Neural crest cell (in vitro differentiated cells): ENCODE data around the gene TSPYL1. TPM values are rescaled to one million over a fixed set of nuclear protein-coding genes. Genes with fewer than 3 reads are reported as not detected.

Experiments used
- DNase-seq: peaks from one replicate; pipeline ENCODE4 v3.0.0; 2021; ENCODE audit warnings: low read depth, mixed read lengths, low spot score
- H3K27ac Mint-ChIP-seq: one replicate; pipeline ENCODE4 v1.8.0; 2021; ENCODE audit warnings: mild to moderate bottlenecking, mixed read lengths; ENCODE audit not compliant: unreplicated experiment
- H3K27me3 Mint-ChIP-seq: 2 replicates; pipeline ENCODE4 v1.8.0; 2021; ENCODE audit warnings: low read depth, mild to moderate bottlenecking, mixed read lengths
- H3K36me3 Mint-ChIP-seq: 2 replicates; pipeline ENCODE4 v1.8.0; 2021; ENCODE audit warnings: low read depth, mild to moderate bottlenecking, mixed read lengths
- H3K4me1 Mint-ChIP-seq: 2 replicates; pipeline ENCODE4 v1.8.0; 2021; ENCODE audit warnings: mixed read lengths
- H3K4me3 Mint-ChIP-seq: one replicate; pipeline ENCODE4 v1.8.0; 2021; ENCODE audit warnings: mild to moderate bottlenecking, mixed read lengths
- H3K9me3 Mint-ChIP-seq: 2 replicates; pipeline ENCODE4 v1.8.0; 2021; ENCODE audit warnings: mixed read lengths
- CTCF ChIP-seq: fragments of 200-600 bp; sonication (generic); conservative IDR thresholded peaks from 2 replicates; pipeline ENCODE4 v1.5.0; 2021; ENCODE audit warnings: antibody characterized with exemption, mild to moderate bottlenecking
- total RNA-seq: library from RNA; stranded (reverse); gene quantifications from 2 replicates; pipeline ENCODE4 v1.2.1, GENCODE V29; 2021

The TSPYL1 gene
- total RNA-seq, 1 donor from 2014 or later: 57.7 TPM

GRCh38 chr6:116229287-116229913 is 50.3 kb downstream of the TSPYL1 start:
- peaks cover 2% of the 10 kb centered on the region for H3K36me3 Mint-ChIP-seq
- peak; percentile 48 for DNase-seq
- H3K4me1 Mint-ChIP-seq: peaks cover 5% of the 10 kb centered on the region
- H3K9me3 Mint-ChIP-seq: no peaks in the 10 kb centered on the region
- H3K4me3 Mint-ChIP-seq: no peak overlapping the region
- no peaks in the 10 kb centered on the region for H3K27me3 Mint-ChIP-seq
- TF ChIP-seq CTCF: no peak
- peak overlapping the region; percentile 47 for H3K27ac Mint-ChIP-seq

Other genes starting within 250 kb of the TSPYL1 start
- 0.11 and 0.12 TPM in 2 replicates for gene FRK, start 219.0 kb downstream of the TSPYL1 start, total RNA-seq
- gene NT5DC1, start 179.1 kb downstream of the TSPYL1 start, total RNA-seq: 28.3 and 33.2 TPM in 2 replicates
- not detected in 2 replicates for gene COL10A1, start 153.8 kb downstream of the TSPYL1 start, total RNA-seq
- gene TSPYL4, start 25.9 kb downstream of the TSPYL1 start, total RNA-seq: 55.0 and 55.6 TPM in 2 replicates
- 21.0 and 23.5 TPM in 2 replicates for gene DSE, start 91.0 kb upstream of the TSPYL1 start, total RNA-seq
- 1.3 and 4.6 TPM in 2 replicates for gene CALHM6, start 181.4 kb upstream of the TSPYL1 start, total RNA-seq
- 0.33 and 0.45 TPM in 2 replicates for gene CALHM5, start 231.7 kb upstream of the TSPYL1 start, total RNA-seq